ENCODE results near the gene CCDC172.

Gene CCDC172

GRCh38 chr10:116281775-116282174, 42.5 kb upstream of the CCDC172 start:
- no peaks in the 10 kb centered on the region for H3K27me3 ChIP-seq (ENCODE audit: insufficient read depth, poor library complexity, severe bottlenecking)
- TF ChIP-seq, protein P1, sequence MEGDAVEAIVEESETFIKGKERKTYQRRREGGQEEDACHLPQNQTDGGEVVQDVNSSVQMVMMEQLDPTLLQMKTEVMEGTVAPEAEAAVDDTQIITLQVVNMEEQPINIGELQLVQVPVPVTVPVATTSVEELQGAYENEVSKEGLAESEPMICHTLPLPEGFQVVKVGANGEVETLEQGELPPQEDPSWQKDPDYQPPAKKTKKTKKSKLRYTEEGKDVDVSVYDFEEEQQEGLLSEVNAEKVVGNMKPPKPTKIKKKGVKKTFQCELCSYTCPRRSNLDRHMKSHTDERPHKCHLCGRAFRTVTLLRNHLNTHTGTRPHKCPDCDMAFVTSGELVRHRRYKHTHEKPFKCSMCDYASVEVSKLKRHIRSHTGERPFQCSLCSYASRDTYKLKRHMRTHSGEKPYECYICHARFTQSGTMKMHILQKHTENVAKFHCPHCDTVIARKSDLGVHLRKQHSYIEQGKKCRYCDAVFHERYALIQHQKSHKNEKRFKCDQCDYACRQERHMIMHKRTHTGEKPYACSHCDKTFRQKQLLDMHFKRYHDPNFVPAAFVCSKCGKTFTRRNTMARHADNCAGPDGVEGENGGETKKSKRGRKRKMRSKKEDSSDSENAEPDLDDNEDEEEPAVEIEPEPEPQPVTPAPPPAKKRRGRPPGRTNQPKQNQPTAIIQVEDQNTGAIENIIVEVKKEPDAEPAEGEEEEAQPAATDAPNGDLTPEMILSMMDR (IDR thresholded peaks at IDR 0.05; ENCODE audit: insufficient read depth, low read length) = no peak
- TF ChIP-seq, protein P2, sequence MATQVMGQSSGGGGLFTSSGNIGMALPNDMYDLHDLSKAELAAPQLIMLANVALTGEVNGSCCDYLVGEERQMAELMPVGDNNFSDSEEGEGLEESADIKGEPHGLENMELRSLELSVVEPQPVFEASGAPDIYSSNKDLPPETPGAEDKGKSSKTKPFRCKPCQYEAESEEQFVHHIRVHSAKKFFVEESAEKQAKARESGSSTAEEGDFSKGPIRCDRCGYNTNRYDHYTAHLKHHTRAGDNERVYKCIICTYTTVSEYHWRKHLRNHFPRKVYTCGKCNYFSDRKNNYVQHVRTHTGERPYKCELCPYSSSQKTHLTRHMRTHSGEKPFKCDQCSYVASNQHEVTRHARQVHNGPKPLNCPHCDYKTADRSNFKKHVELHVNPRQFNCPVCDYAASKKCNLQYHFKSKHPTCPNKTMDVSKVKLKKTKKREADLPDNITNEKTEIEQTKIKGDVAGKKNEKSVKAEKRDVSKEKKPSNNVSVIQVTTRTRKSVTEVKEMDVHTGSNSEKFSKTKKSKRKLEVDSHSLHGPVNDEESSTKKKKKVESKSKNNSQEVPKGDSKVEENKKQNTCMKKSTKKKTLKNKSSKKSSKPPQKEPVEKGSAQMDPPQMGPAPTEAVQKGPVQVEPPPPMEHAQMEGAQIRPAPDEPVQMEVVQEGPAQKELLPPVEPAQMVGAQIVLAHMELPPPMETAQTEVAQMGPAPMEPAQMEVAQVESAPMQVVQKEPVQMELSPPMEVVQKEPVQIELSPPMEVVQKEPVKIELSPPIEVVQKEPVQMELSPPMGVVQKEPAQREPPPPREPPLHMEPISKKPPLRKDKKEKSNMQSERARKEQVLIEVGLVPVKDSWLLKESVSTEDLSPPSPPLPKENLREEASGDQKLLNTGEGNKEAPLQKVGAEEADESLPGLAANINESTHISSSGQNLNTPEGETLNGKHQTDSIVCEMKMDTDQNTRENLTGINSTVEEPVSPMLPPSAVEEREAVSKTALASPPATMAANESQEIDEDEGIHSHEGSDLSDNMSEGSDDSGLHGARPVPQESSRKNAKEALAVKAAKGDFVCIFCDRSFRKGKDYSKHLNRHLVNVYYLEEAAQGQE (IDR thresholded peaks at IDR 0.05; ENCODE audit: insufficient replicate concordance, low read depth) = no peak
- TF ChIP-seq POLR2AphosphoS5 (IDR thresholded peaks at IDR 0.05; ENCODE audit: low read depth) (no peak), GABPA (IDR thresholded peaks at IDR 0.05; ENCODE audit: low read depth) (no peak), SPI1 (IDR thresholded peaks at IDR 0.05; ENCODE audit: borderline replicate concordance, low read depth) (no peak)
- H3K27ac ChIP-seq (replicated peaks) = no peak overlapping the region
- no peak overlapping the region for H3K4me3 ChIP-seq (replicated peaks; ENCODE audit: insufficient read depth, low read length)
- DNase-seq (ENCODE audit: low read depth in 1 of 2, low spot score in 1 of 2) = no peak

GRCh38 chr10:116286626-116287200, 37.5 kb upstream of the CCDC172 start:
- TF ChIP-seq, protein P2 (IDR thresholded peaks at IDR 0.05; ENCODE audit: insufficient replicate concordance, low read depth) = no peak
- no peak for TF ChIP-seq GABPA (IDR thresholded peaks at IDR 0.05; ENCODE audit: low read depth)
- TF ChIP-seq, protein P1 (IDR thresholded peaks at IDR 0.05; ENCODE audit: insufficient read depth, low read length) = no peak
- no peak for TF ChIP-seq SPI1 (IDR thresholded peaks at IDR 0.05; ENCODE audit: borderline replicate concordance, low read depth)
- TF ChIP-seq POLR2AphosphoS5 (IDR thresholded peaks at IDR 0.05; ENCODE audit: low read depth) = no peak
- H3K27me3 ChIP-seq (ENCODE audit: insufficient read depth, poor library complexity, severe bottlenecking) = no peaks in the 10 kb centered on the region
- DNase-seq (ENCODE audit: low read depth in 1 of 2, low spot score in 1 of 2) = no peak
- no peak overlapping the region for H3K4me3 ChIP-seq (replicated peaks; ENCODE audit: insufficient read depth, low read length)
- H3K27ac ChIP-seq (replicated peaks) = no peak overlapping the region

GRCh38 chr10:116287906-116288501, 36.2 kb upstream of the CCDC172 start:
- H3K27ac ChIP-seq (replicated peaks) = no peak overlapping the region
- H3K27me3 ChIP-seq (ENCODE audit: insufficient read depth, poor library complexity, severe bottlenecking) = no peaks in the 10 kb centered on the region
- TF ChIP-seq POLR2AphosphoS5 (IDR thresholded peaks at IDR 0.05; ENCODE audit: low read depth) (no peak), SPI1 (IDR thresholded peaks at IDR 0.05; ENCODE audit: borderline replicate concordance, low read depth) (no peak), GABPA (IDR thresholded peaks at IDR 0.05; ENCODE audit: low read depth) (no peak)
- TF ChIP-seq, protein P2 (IDR thresholded peaks at IDR 0.05; ENCODE audit: insufficient replicate concordance, low read depth) = no peak
- TF ChIP-seq, protein P1 (IDR thresholded peaks at IDR 0.05; ENCODE audit: insufficient read depth, low read length) = peak; percentile 6
- peak in 1 of 2 experiments; percentile 19 for DNase-seq (ENCODE audit: low read depth in 1 of 2, low spot score in 1 of 2)
- H3K4me3 ChIP-seq (replicated peaks; ENCODE audit: insufficient read depth, low read length) = no peak overlapping the region
